ENCODE results near the gene B3GALT4.

Gene B3GALT4

GRCh38 chr6:33297956-33298772 lies 21.2 kb downstream of the B3GALT4 start:
- H3K4me3 ChIP-seq (replicated peaks; ENCODE audit: low read depth, low read length) = peak overlapping the region; percentile 76
- no peak for TF ChIP-seq CTCF (IDR thresholded peaks at IDR 0.05; ENCODE audit: low read depth, low read length, missing control alignments)
- no peak for DNase-seq (ENCODE audit: extremely low read depth, low read depth)

- no peak for TF ChIP-seq CTCF (IDR thresholded peaks at IDR 0.05; ENCODE audit: low read depth, low read length, missing control alignments)
- H3K4me3 ChIP-seq (replicated peaks; ENCODE audit: low read depth, low read length) = peak within 1 kb of the TSS; percentile 76
- no peak for DNase-seq (ENCODE audit: extremely low read depth, low read depth)
Observed at GRCh38 chr6:33298773-33299236, 21.9 kb downstream of the B3GALT4 start, which contains the start of gene RGL2. TSS of gene RGL2 (minus strand) at chr6:33298942. CDS start at chr6:33298610, 332 bp downstream.

GRCh38 chr6:33299237-33299944 lies 22.5 kb downstream of the B3GALT4 start:
- H3K4me3 ChIP-seq (replicated peaks; ENCODE audit: low read depth, low read length) = peak overlapping the region; percentile 76
- no peak for DNase-seq (ENCODE audit: extremely low read depth, low read depth)
- peak; percentile 78 for TF ChIP-seq CTCF (IDR thresholded peaks at IDR 0.05; ENCODE audit: low read depth, low read length, missing control alignments)

- no peak for DNase-seq (ENCODE audit: extremely low read depth, low read depth)
- H3K4me3 ChIP-seq (replicated peaks; ENCODE audit: low read depth, low read length) = no peak overlapping the region
- TF ChIP-seq CTCF (IDR thresholded peaks at IDR 0.05; ENCODE audit: low read depth, low read length, missing control alignments) = no peak
Observed at GRCh38 chr6:33301877-33302276, 25.0 kb downstream of the B3GALT4 start.

- DNase-seq (ENCODE audit: extremely low read depth, low read depth) = no peak
- no peak overlapping the region for H3K4me3 ChIP-seq (replicated peaks; ENCODE audit: low read depth, low read length)
- TF ChIP-seq CTCF (IDR thresholded peaks at IDR 0.05; ENCODE audit: low read depth, low read length, missing control alignments) = no peak
Observed at GRCh38 chr6:33304216-33304615, 27.3 kb downstream of the B3GALT4 start.

- H3K4me3 ChIP-seq (replicated peaks; ENCODE audit: low read depth, low read length) = no peak overlapping the region
- no peak for DNase-seq (ENCODE audit: extremely low read depth, low read depth)
- TF ChIP-seq CTCF (IDR thresholded peaks at IDR 0.05; ENCODE audit: low read depth, low read length, missing control alignments) = no peak
Observed at GRCh38 chr6:33305052-33305451, 28.1 kb downstream of the B3GALT4 start.

Measured in HFF-Myc (cell line).